Mesendoderm (in vitro differentiated cells): ENCODE data around the gene CUL4A.

ENCODE experiments used
- DNase-seq: peaks from one replicate; pipeline ENCODE4 v3.0.0; 2013
- H2AK5ac ChIP-seq: 2 replicates; pipeline ENCODE4 v1.6.1; 2013; ENCODE audit warnings: low read length, inconsistent platforms
- H2BK120ac ChIP-seq: 2 replicates; pipeline ENCODE4 v1.6.1; 2013; ENCODE audit warnings: low read depth, mild to moderate bottlenecking, low read length, moderate library complexity, mixed read lengths
- H2BK15ac ChIP-seq: replicated peaks from 2 replicates; pipeline ENCODE4 v1.6.1; 2013; ENCODE audit warnings: low read depth, mild to moderate bottlenecking, moderate library complexity
- H2BK5ac ChIP-seq: 2 replicates; pipeline ENCODE4 v1.6.1; 2013; ENCODE audit warnings: low read length, inconsistent platforms
- H3K18ac ChIP-seq: 2 replicates; pipeline ENCODE4 v1.6.1; 2013; ENCODE audit warnings: mild to moderate bottlenecking, low read length, mixed read lengths
- H3K23ac ChIP-seq: one replicate; pipeline ENCODE4 v1.6.1; 2013; ENCODE audit warnings: low read length
- H3K27ac ChIP-seq: 2 replicates; pipeline ENCODE4 v1.5.1; 2013; ENCODE audit warnings: low read depth, mild to moderate bottlenecking, inconsistent platforms, low read length, moderate library complexity
- H3K27me3 ChIP-seq: 2 replicates; pipeline ENCODE4 v1.6.1; 2013; ENCODE audit warnings: low read length, control low read depth, mild to moderate bottlenecking, inconsistent platforms; ENCODE audit not compliant: insufficient read depth, poor library complexity
- H3K36me3 ChIP-seq: 2 replicates; pipeline ENCODE4 v1.6.1; 2013; ENCODE audit warnings: low read length, inconsistent platforms; ENCODE audit not compliant: control insufficient read depth, insufficient read depth
- H3K4ac ChIP-seq: one replicate; pipeline ENCODE4 v1.6.1; 2013; ENCODE audit warnings: low read depth, mild to moderate bottlenecking, low read length, moderate library complexity
- H3K4me1 ChIP-seq: 2 replicates; pipeline ENCODE4 v1.6.1; 2013; ENCODE audit warnings: low read depth, low read length, inconsistent platforms; ENCODE audit not compliant: control insufficient read depth
- H3K4me2 ChIP-seq: 2 replicates; pipeline ENCODE4 v1.6.1; 2013; ENCODE audit warnings: low read length
- H3K4me3 ChIP-seq: 2 replicates; pipeline ENCODE4 v1.5.1; 2013; ENCODE audit warnings: mild to moderate bottlenecking, low read length
- H3K56ac ChIP-seq: one replicate; pipeline ENCODE4 v1.6.1; 2013; ENCODE audit warnings: low read length
- H3K79me1 ChIP-seq: 2 replicates; pipeline ENCODE4 v1.6.1; 2013; ENCODE audit warnings: low read length, inconsistent platforms
- H3K79me2 ChIP-seq: 2 replicates; pipeline ENCODE4 v1.6.1; 2013; ENCODE audit warnings: mild to moderate bottlenecking, low read length; ENCODE audit not compliant: control insufficient read depth, insufficient read depth
- H3K9ac ChIP-seq: 2 replicates; pipeline ENCODE4 v1.6.1; 2013; ENCODE audit warnings: low read length, inconsistent platforms
- H4K5ac ChIP-seq: one replicate; pipeline ENCODE4 v1.6.1; 2013; ENCODE audit warnings: low read length
- H4K8ac ChIP-seq: one replicate; pipeline ENCODE4 v1.6.1; 2013; ENCODE audit warnings: low read depth, mild to moderate bottlenecking, control low read depth, low read length, moderate library complexity
- WGBS: extraction: QIAGEN DNeasy Blood & Tissue Kit; methylation state at CpG from one replicate; pipeline ENCODE4 v1.1.7; 2013; ENCODE audit warnings: low lambda C conversion rate, missing lambda C conversion rate; ENCODE audit not compliant: insufficient coverage; ENCODE audit errors: extremely low coverage; 5-methylcytosine and 5-hydroxymethylcytosine counted together

CUL4A gene

GRCh38 chr13:113187883-113188665, 21.3 kb upstream of the CUL4A start:
- WGBS, result no CpG with 5 or more reads among the region's 23 CpGs
- no peak overlapping the region for H3K27ac ChIP-seq
- peaks cover 2% of the 10 kb centered on the region for H3K36me3 ChIP-seq

GRCh38 chr13:113190181-113190580, 19.2 kb upstream of the CUL4A start:
- H3K9ac ChIP-seq, result no peak overlapping the region
- no CpG with 5 or more reads among the region's 4 CpGs for WGBS
- peaks cover 2% of the 10 kb centered on the region for H3K36me3 ChIP-seq
- no peaks in the 10 kb centered on the region for H3K27me3 ChIP-seq
- H3K23ac ChIP-seq, result no peak overlapping the region
- no peak overlapping the region for H2AK5ac ChIP-seq
- H2BK15ac ChIP-seq, result no peak overlapping the region
- H3K4me2 ChIP-seq, result no peak overlapping the region
- no peak overlapping the region for H3K18ac ChIP-seq
- H3K56ac ChIP-seq, result no peak overlapping the region
- H3K4ac ChIP-seq, result no peak overlapping the region
- no peak overlapping the region for H3K4me3 ChIP-seq
- H3K79me2 ChIP-seq, result no peaks in the 10 kb centered on the region
- no peaks in the 10 kb centered on the region for H3K4me1 ChIP-seq
- no peak overlapping the region for H3K27ac ChIP-seq
- no peak for DNase-seq
- H3K79me1 ChIP-seq, result peaks cover 3% of the 10 kb centered on the region
- H2BK120ac ChIP-seq, result no peak overlapping the region
- no peak overlapping the region for H2BK5ac ChIP-seq
- H4K8ac ChIP-seq, result no peak overlapping the region
- H4K5ac ChIP-seq, result no peak overlapping the region

More at GRCh38 chr13:113187883-113188665, 21.3 kb upstream of the CUL4A start:
- Histone ChIP-seq H3K27me3 (no peaks in the 10 kb centered on the region), H4K5ac (no peak overlapping the region), H3K9ac (no peak overlapping the region), H3K18ac (no peak overlapping the region), H3K4me3 (no peak overlapping the region), H3K56ac (no peak overlapping the region), H3K4ac (no peak overlapping the region), H3K79me1 (peaks cover 3% of the 10 kb centered on the region), H3K23ac (no peak overlapping the region), H3K4me2 (no peak overlapping the region), H3K79me2 (no peaks in the 10 kb centered on the region), H4K8ac (no peak overlapping the region), H2BK15ac (no peak overlapping the region), H2BK5ac (no peak overlapping the region), H2BK120ac (no peak overlapping the region), H3K4me1 (no peaks in the 10 kb centered on the region), H2AK5ac (no peak overlapping the region)
- no peak for DNase-seq

- Histone ChIP-seq H3K23ac (no peak overlapping the region), H3K4ac (no peak overlapping the region), H2BK15ac (no peak overlapping the region), H2BK120ac (no peak overlapping the region), H2BK5ac (no peak overlapping the region), H3K4me2 (no peak overlapping the region), H3K79me2 (no peaks in the 10 kb centered on the region), H3K56ac (no peak overlapping the region), H3K4me3 (no peak overlapping the region), H3K36me3 (peaks cover 6% of the 10 kb centered on the region), H3K9ac (no peak overlapping the region), H2AK5ac (no peak overlapping the region), H3K79me1 (peaks cover 3% of the 10 kb centered on the region), H3K27me3 (no peaks in the 10 kb centered on the region), H4K8ac (no peak overlapping the region), H3K18ac (no peak overlapping the region), H3K27ac (no peak overlapping the region), H3K4me1 (no peaks in the 10 kb centered on the region), H4K5ac (no peak overlapping the region)
- WGBS, result no CpG with 5 or more reads among the region's 4 CpGs
- no peak for DNase-seq
These were observed 17.1 kb upstream of the CUL4A start for GRCh38 chr13:113192279-113192678.

GRCh38 chr13:113192902-113193301, 16.5 kb upstream of the CUL4A start:
- no peak overlapping the region for H2BK15ac ChIP-seq
- H3K18ac ChIP-seq, result no peak overlapping the region
- no peak overlapping the region for H2BK120ac ChIP-seq
- peaks cover 3% of the 10 kb centered on the region for H3K79me1 ChIP-seq
- H3K27ac ChIP-seq, result no peak overlapping the region
- no peaks in the 10 kb centered on the region for H3K79me2 ChIP-seq
- H3K36me3 ChIP-seq, result peaks cover 7% of the 10 kb centered on the region
- H3K9ac ChIP-seq, result no peak overlapping the region
- no peak overlapping the region for H4K5ac ChIP-seq
- no peak overlapping the region for H2BK5ac ChIP-seq
- no peaks in the 10 kb centered on the region for H3K4me1 ChIP-seq
- no peak overlapping the region for H3K56ac ChIP-seq
- H3K4me3 ChIP-seq, result no peak overlapping the region
- H4K8ac ChIP-seq, result no peak overlapping the region
- no peak for DNase-seq
- no peak overlapping the region for H3K4ac ChIP-seq
- H2AK5ac ChIP-seq, result no peak overlapping the region
- no peak overlapping the region for H3K4me2 ChIP-seq
- no peaks in the 10 kb centered on the region for H3K27me3 ChIP-seq
- WGBS, result no CpG with 5 or more reads among the region's 2 CpGs
- no peak overlapping the region for H3K23ac ChIP-seq

GRCh38 chr13:113195360-113195759, 14.1 kb upstream of the CUL4A start:
- Histone ChIP-seq H3K4me2 (no peak overlapping the region), H3K36me3 (peaks cover 9% of the 10 kb centered on the region), H2BK5ac (no peak overlapping the region), H3K27ac (no peak overlapping the region), H3K27me3 (no peaks in the 10 kb centered on the region), H2AK5ac (no peak overlapping the region), H3K4me3 (no peak overlapping the region), H3K4ac (no peak overlapping the region), H4K5ac (no peak overlapping the region), H3K56ac (no peak overlapping the region), H3K79me2 (peaks cover 10% of the 10 kb centered on the region), H2BK120ac (no peak overlapping the region), H3K23ac (no peak overlapping the region), H3K79me1 (peaks cover 5% of the 10 kb centered on the region), H3K4me1 (no peaks in the 10 kb centered on the region), H3K18ac (no peak overlapping the region), H4K8ac (no peak overlapping the region), H2BK15ac (no peak overlapping the region), H3K9ac (no peak overlapping the region)
- no CpG with 5 or more reads among the region's 6 CpGs for WGBS
- DNase-seq, result no peak
